Memory B cell (primary cell): ENCODE measurements around the gene NUP35.
"Not testable (repeated sequence)": the region's sequence is repeated elsewhere in the genome, so short reads cannot be mapped to it uniquely, and the experiment has no call there.

ENCODE experiments used
- ATAC-seq: fragments of 150-1000 bp; cut with Tn5 transposase; 2 replicates; pipeline ENCODE4 v1.10.0; 2021; ENCODE audit warnings: low read depth, mild to moderate bottlenecking, moderate library complexity
- DNase-seq, 2 donors: peaks; one replicate each; pipeline ENCODE4 v3.0.0; 2022; ENCODE audit warnings: low spot score in 2 of 2
- H3K27ac Mint-ChIP-seq: one replicate; pipeline ENCODE4 v1.8.0; 2022; ENCODE audit warnings: mild to moderate bottlenecking, moderate library complexity, mixed read lengths
- H3K27me3 Mint-ChIP-seq: one replicate; pipeline ENCODE4 v1.8.0; 2022; ENCODE audit warnings: mixed read lengths
- H3K36me3 Mint-ChIP-seq: one replicate; pipeline ENCODE4 v1.8.0; 2022; ENCODE audit warnings: mild to moderate bottlenecking, mixed read lengths
- H3K4me1 Mint-ChIP-seq: one replicate; pipeline ENCODE4 v1.8.0; 2022; ENCODE audit warnings: mixed read lengths
- H3K4me3 Mint-ChIP-seq: one replicate; pipeline ENCODE4 v1.8.0; 2022; ENCODE audit warnings: mild to moderate bottlenecking, moderate library complexity, mixed read lengths
- H3K9me3 Mint-ChIP-seq: one replicate; pipeline ENCODE4 v1.8.0; 2022; ENCODE audit warnings: mixed read lengths

NUP35 gene

GRCh38 chr2:183163821-183164649 is 39.8 kb downstream of the NUP35 start:
- H3K36me3 Mint-ChIP-seq, result peaks cover 40% of the 10 kb centered on the region
- ATAC-seq (no peak), DNase-seq (no peak)
- H3K4me1 Mint-ChIP-seq, result no peaks in the 10 kb centered on the region
- H3K4me3 Mint-ChIP-seq, result no peak overlapping the region
- no peak overlapping the region for H3K27ac Mint-ChIP-seq
- no peaks in the 10 kb centered on the region for H3K27me3 Mint-ChIP-seq
- H3K9me3 Mint-ChIP-seq, result peaks cover 1% of the 10 kb centered on the region

DNA sequence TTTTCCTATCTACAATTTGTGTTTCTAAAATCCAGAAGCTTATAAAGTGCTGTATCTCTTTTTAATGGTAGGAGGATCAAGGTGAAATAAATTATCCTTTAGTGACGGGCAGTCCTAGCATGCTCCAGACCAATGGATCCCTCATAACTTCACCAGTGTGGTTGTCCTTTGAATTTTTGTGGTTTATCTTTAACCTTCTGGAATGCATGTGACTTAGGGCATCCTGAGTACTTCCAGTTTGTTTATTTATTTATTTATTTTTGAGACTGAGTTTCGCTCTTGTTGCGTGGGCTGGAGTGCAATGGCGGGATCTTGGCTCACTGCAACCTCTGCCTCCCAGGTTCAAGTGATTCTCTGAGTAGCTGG is 40.4 kb downstream of the NUP35 start:
- Mint-ChIP-seq H3K4me1 (no peaks in the 10 kb centered on the region), H3K9me3 (peaks cover 1% of the 10 kb centered on the region), H3K4me3 (no peak overlapping the region), H3K36me3 (peaks cover 42% of the 10 kb centered on the region), H3K27me3 (no peaks in the 10 kb centered on the region), H3K27ac (no peak overlapping the region)
- ATAC-seq, result no peak
- no peak for DNase-seq

- DNase-seq (no peak), ATAC-seq (no peak)
- Mint-ChIP-seq H3K4me1 (no peaks in the 10 kb centered on the region), H3K36me3 (peaks cover 48% of the 10 kb centered on the region), H3K9me3 (peaks cover 1% of the 10 kb centered on the region), H3K27me3 (no peaks in the 10 kb centered on the region), H3K27ac (no peak overlapping the region), H3K4me3 (no peak overlapping the region)
Measured at GRCh38 chr2:183166210-183166609, 42.0 kb downstream of the NUP35 start.

DNA sequence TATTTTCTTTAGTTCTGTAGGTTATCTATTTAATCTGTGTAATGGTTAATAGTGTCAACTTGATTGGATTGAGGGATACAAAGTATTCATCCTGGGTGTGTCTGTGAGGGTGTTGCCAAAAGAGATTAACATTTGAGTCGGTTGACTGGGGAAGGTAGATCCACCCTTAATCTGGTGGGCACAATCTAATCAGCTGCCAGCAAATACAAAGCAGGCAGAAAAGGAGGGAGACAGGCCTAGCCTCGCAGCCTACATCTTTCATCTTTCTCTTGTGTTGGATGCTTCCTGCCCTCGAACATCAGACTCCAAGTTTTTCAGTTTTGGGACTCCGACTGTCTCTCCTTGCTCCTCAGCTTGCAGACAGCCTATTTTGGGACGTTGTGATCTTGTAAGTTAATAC is 42.7 kb downstream of the NUP35 start:
- not testable (repeated sequence) for H3K4me3 Mint-ChIP-seq, H3K27me3 Mint-ChIP-seq, ATAC-seq, H3K9me3 Mint-ChIP-seq, H3K4me1 Mint-ChIP-seq, DNase-seq, H3K27ac Mint-ChIP-seq
- H3K36me3 Mint-ChIP-seq, result peaks cover 45% of the 10 kb centered on the region

DNA sequence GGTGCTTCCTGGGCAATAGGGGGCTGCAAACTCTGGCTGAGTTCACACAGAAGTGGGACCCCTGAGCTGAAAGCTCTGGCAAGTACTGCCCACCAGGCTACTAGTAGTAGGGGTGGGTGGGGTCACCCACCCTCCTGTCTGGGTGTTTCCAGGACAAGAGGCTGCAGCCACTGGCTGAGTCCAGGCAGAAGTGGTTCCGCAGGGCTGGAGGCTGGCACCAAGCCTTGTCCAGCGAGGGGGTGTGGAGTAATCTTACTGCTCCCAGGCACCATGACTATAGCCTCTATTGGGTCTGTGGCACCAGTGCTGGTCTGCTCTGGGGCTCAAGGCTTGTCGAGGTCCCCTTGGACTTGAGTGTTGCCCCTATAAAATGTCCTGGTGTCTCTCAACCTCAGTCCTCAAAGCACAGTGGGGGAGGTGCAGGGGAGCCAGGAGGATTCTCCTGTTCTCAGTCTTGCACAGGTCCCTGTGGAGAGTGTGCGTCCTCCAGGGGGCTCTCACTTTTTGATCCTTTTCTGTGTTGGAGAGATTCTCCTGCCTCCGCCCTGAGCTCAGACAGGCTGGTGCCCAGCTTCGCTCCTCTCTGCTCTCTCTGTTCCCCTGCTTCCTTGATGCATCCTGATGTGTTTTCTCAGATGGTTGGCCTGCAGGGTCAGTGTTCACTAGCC is 48.1 kb downstream of the NUP35 start:
- Mint-ChIP-seq H3K36me3 (peaks cover 38% of the 10 kb centered on the region), H3K4me1 (no peaks in the 10 kb centered on the region), H3K9me3 (peaks cover 11% of the 10 kb centered on the region), H3K4me3 (no peak overlapping the region), H3K27ac (no peak overlapping the region), H3K27me3 (no peaks in the 10 kb centered on the region)
- DNase-seq (no peak), ATAC-seq (no peak)

DNA sequence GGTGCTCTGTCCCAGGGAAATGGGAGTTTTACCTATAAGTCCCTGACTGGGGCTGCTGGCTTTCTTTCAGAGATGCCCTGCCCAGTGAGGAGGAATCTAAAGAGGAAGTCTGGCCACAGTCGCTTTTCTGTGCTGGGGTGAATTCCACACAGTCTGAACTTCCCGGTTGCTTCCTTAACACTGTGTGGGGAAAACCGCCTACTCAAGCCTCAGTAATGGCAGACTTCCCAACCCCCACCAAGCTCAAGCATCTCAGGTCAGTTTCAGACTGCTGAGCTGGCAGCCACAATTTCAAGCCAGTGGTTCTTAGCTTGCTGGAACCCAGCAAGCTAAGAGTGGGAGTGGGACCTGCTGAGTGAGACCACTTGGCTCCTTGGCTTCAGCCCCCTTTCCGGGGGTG is 54.9 kb downstream of the NUP35 start:
- H3K4me3 Mint-ChIP-seq, result no peak overlapping the region
- no peaks in the 10 kb centered on the region for H3K27me3 Mint-ChIP-seq
- ATAC-seq (no peak), DNase-seq (no peak)
- no peaks in the 10 kb centered on the region for H3K4me1 Mint-ChIP-seq
- H3K9me3 Mint-ChIP-seq, result peaks cover 18% of the 10 kb centered on the region
- no peak overlapping the region for H3K27ac Mint-ChIP-seq
- peaks cover 57% of the 10 kb centered on the region for H3K36me3 Mint-ChIP-seq

- Mint-ChIP-seq H3K27me3 (no peaks in the 10 kb centered on the region), H3K9me3 (peaks cover 5% of the 10 kb centered on the region), H3K27ac (no peak overlapping the region), H3K36me3 (peaks cover 57% of the 10 kb centered on the region), H3K4me3 (no peak overlapping the region), H3K4me1 (peaks cover 7% of the 10 kb centered on the region)
- ATAC-seq, result no peak
- no peak for DNase-seq
Measured at GRCh38 chr2:183185534-183185933, 61.3 kb downstream of the NUP35 start.

GRCh38 chr2:183186296-183186695 is 62.1 kb downstream of the NUP35 start:
- DNase-seq (no peak), ATAC-seq (no peak)
- no peak overlapping the region for H3K27ac Mint-ChIP-seq
- no peak overlapping the region for H3K4me3 Mint-ChIP-seq
- peaks cover 5% of the 10 kb centered on the region for H3K9me3 Mint-ChIP-seq
- no peaks in the 10 kb centered on the region for H3K27me3 Mint-ChIP-seq
- peaks cover 7% of the 10 kb centered on the region for H3K4me1 Mint-ChIP-seq
- H3K36me3 Mint-ChIP-seq, result peaks cover 55% of the 10 kb centered on the region

DNA sequence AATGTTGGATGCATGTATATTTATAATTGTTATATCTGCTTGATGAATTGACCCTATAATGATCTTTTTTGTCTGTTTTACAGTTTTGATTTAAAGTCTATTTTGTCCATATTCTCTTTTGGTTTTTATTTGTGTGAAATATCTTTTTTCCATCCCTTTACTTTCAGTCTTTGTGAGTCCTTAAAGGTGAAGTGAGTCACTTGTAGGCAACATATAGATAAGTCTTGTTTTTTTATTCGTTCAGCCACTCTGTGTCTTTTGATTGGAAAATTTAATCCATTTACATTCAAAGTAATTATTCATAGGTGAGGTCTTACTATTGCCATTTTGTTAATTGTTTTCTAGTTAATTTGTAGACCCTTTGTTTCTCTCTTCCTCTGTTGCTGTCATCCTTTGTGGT is 62.5 kb downstream of the NUP35 start:
- ATAC-seq (no peak), DNase-seq (no peak)
- Mint-ChIP-seq H3K4me1 (peaks cover 7% of the 10 kb centered on the region), H3K4me3 (no peak overlapping the region), H3K27ac (no peak overlapping the region), H3K27me3 (no peaks in the 10 kb centered on the region), H3K9me3 (peaks cover 5% of the 10 kb centered on the region), H3K36me3 (peaks cover 59% of the 10 kb centered on the region)

GRCh38 chr2:183192343-183192742 is 68.1 kb downstream of the NUP35 start:
- no peaks in the 10 kb centered on the region for H3K4me1 Mint-ChIP-seq
- peaks cover 2% of the 10 kb centered on the region for H3K9me3 Mint-ChIP-seq
- ATAC-seq (no peak), DNase-seq (no peak)
- no peak overlapping the region for H3K27ac Mint-ChIP-seq
- H3K27me3 Mint-ChIP-seq, result no peaks in the 10 kb centered on the region
- peaks cover 32% of the 10 kb centered on the region for H3K36me3 Mint-ChIP-seq
- H3K4me3 Mint-ChIP-seq, result no peak overlapping the region

- no peaks in the 10 kb centered on the region for H3K4me1 Mint-ChIP-seq
- no peak overlapping the region for H3K27ac Mint-ChIP-seq
- H3K36me3 Mint-ChIP-seq, result peaks cover 30% of the 10 kb centered on the region
- ATAC-seq, result no peak
- no peak overlapping the region for H3K4me3 Mint-ChIP-seq
- no peaks in the 10 kb centered on the region for H3K27me3 Mint-ChIP-seq
- no peak for DNase-seq
- H3K9me3 Mint-ChIP-seq, result peaks cover 5% of the 10 kb centered on the region
Measured at GRCh38 chr2:183193904-183194303, 69.7 kb downstream of the NUP35 start.

DNA sequence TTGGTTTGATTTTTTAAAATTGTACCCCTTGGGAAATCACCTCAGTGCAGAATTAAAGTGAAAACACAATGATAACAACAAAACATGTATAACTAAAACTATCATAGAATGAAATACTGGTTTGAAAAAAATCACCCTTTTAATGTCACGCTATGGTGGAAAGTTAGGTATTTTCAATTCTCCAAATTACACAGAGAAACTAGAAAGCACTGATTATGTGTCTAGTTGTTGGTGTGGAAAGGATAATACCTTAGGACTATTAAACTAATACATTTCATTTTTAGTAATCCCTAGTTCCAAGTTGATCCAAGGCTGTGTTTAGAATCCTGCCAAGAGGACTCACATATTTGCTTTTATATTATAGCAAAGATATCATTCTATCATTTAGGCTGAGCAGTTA is 71.2 kb downstream of the NUP35 start:
- no peak for DNase-seq
- Mint-ChIP-seq H3K4me1 (no peaks in the 10 kb centered on the region), H3K27me3 (no peaks in the 10 kb centered on the region), H3K27ac (no peak overlapping the region), H3K36me3 (peaks cover 28% of the 10 kb centered on the region), H3K9me3 (peaks cover 8% of the 10 kb centered on the region), H3K4me3 (no peak overlapping the region)
- no peak for ATAC-seq

GRCh38 chr2:183195998-183196409 is 71.8 kb downstream of the NUP35 start:
- peaks cover 8% of the 10 kb centered on the region for H3K9me3 Mint-ChIP-seq
- ATAC-seq (no peak), DNase-seq (no peak)
- H3K27me3 Mint-ChIP-seq, result no peaks in the 10 kb centered on the region
- no peak overlapping the region for H3K27ac Mint-ChIP-seq
- H3K4me1 Mint-ChIP-seq, result no peaks in the 10 kb centered on the region
- no peak overlapping the region for H3K4me3 Mint-ChIP-seq
- H3K36me3 Mint-ChIP-seq, result peaks cover 28% of the 10 kb centered on the region

DNA sequence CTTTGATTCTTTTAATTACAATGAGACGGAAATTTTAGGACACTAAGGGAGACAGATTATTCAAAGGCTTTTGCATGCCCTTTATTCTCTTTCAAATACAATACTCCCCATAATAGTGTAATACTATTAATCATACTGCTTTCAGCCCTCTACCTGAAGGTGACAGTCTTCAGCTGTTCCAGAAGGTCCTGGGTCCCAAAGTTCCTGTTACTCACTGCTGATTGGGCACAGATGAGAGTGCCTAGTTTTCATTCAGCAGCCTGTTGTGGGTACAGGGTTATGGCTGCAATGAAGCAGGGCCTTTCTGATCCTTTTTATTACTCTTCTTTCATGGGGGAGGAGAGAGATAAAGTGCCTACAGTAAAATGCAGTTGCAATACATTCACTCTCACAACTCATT is 80.2 kb downstream of the NUP35 start:
- no peak overlapping the region for H3K4me3 Mint-ChIP-seq
- H3K36me3 Mint-ChIP-seq, result peaks cover 9% of the 10 kb centered on the region
- H3K4me1 Mint-ChIP-seq, result no peaks in the 10 kb centered on the region
- no peaks in the 10 kb centered on the region for H3K27me3 Mint-ChIP-seq
- ATAC-seq (no peak), DNase-seq (no peak)
- no peak overlapping the region for H3K27ac Mint-ChIP-seq
- peaks cover 2% of the 10 kb centered on the region for H3K9me3 Mint-ChIP-seq

DNA sequence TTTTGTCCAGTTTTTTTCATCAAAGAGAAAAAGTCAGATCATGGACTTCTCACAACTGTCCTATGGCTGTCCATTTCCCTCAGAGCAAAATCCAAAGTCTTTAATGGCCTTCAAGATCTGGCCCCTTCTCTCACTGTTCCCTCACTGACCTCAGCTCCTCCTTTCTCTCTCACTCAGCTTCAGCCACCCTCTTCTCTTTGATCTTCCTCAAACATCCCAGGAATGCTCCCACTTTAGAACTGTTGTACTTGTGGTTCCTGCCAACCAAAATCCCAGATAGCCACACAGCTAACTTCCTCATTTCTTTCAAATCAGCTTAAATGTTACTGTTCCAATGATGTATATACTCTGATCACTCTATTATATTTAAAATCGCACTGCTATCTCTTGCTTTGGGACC is 82.9 kb downstream of the NUP35 start:
- no peaks in the 10 kb centered on the region for H3K4me1 Mint-ChIP-seq

More for the DNA sequence above, 82.9 kb downstream of the NUP35 start:
- Mint-ChIP-seq H3K27me3 (no peaks in the 10 kb centered on the region), H3K36me3 (peaks cover 15% of the 10 kb centered on the region), H3K27ac (no peak overlapping the region), H3K4me3 (no peak overlapping the region), H3K9me3 (no peaks in the 10 kb centered on the region)
- ATAC-seq (no peak), DNase-seq (no peak)
